GM12878 (cell line): ENCODE results near the gene DCDC2. TPM values are rescaled to one million over a fixed set of nuclear protein-coding genes. Genes with fewer than 3 reads are reported as not detected.

Source experiments
- ATAC-seq: fragments of 200-7000 bp; cut with Tn5 transposase; 3 replicates; pipeline ENCODE4 v1.9.1; 2020; ENCODE audit warnings: mild to moderate bottlenecking, moderate library complexity
- BruUV-seq: library from RNA; stranded (reverse); fragments of 400-500 nt; replicated peaks from 2 replicates; lab custom pipeline; 2021; lab: Mats Ljungman, UMichigan
- CTCF ChIA-PET: fragments of 300-600 bp; sonication (Branson Sonifier 250); formaldehyde crosslinking; extraction: SDS; loops from one replicate; lab custom pipeline; 2021; ENCODE audit warnings: inconsistent platforms; lab: Yijun Ruan, JAX
- POLR2A ChIA-PET: fragments of 350-600 bp; formaldehyde crosslinking; extraction: SDS; loops from one replicate; lab custom pipeline; 2021; ENCODE audit warnings: inconsistent platforms; lab: Charles Lee
- RAD21 ChIA-PET: fragments of 300-600 bp; sonication (Branson Sonifier 250); formaldehyde crosslinking; loops from one replicate; lab custom pipeline; 2023; ENCODE audit warnings: antibody characterized with exemption; ENCODE audit not compliant: unreplicated experiment; lab: Charles Lee
- SMC1A ChIA-PET: fragments of 300-600 bp; sonication (Branson Sonifier 250); formaldehyde crosslinking; loops from one replicate; lab custom pipeline; 2023; ENCODE audit not compliant: unreplicated experiment, uncharacterized antibody; lab: Charles Lee
- DNase-seq: peaks from one replicate; pipeline ENCODE4 v3.0.0-alpha.2; 2011; ENCODE audit warnings: low read depth, low spot score
- FAIRE-seq: peaks from 3 replicates; lab custom pipeline; 2011; peaks lifted over from hg19 to GRCh38; lab: Jason Lieb, UNC
- H2AFZ ChIP-seq: 2 replicates; pipeline ENCODE4 v1.6.0; 2011; ENCODE audit warnings: low read depth, low read length, control low read depth; ENCODE audit not compliant: control insufficient read depth
- H3K27ac ChIP-seq: 2 replicates; pipeline ENCODE4 v1.5.1; 2011; ENCODE audit warnings: control low read depth; ENCODE audit not compliant: control insufficient read depth, insufficient read depth
- H3K27me3 ChIP-seq, 2 experiments: replicated peaks in 1 of 2; 2 replicates each; pipeline versions ENCODE4 v1.6.0 to v1.6.1; 2011; ENCODE audit warnings: low read length in 1 of 2; ENCODE audit not compliant: control insufficient read depth in 2 of 2, insufficient read depth in 2 of 2
- H3K36me3 ChIP-seq, 2 experiments: 2 replicates each; pipeline ENCODE4 v1.5.1; 2011; ENCODE audit warnings: low read length in 1 of 2; ENCODE audit not compliant: control insufficient read depth in 2 of 2, insufficient read depth in 2 of 2
- H3K4me1 ChIP-seq: 2 replicates; pipeline ENCODE4 v1.6.1; 2011; ENCODE audit warnings: mild to moderate bottlenecking, low read length, moderate library complexity, mixed read lengths; ENCODE audit not compliant: control insufficient read depth, insufficient read depth
- H3K4me2 ChIP-seq: 2 replicates; pipeline ENCODE4 v1.6.0; 2011; ENCODE audit warnings: control low read depth; ENCODE audit not compliant: control insufficient read depth, insufficient read depth
- H3K4me3 ChIP-seq: fragments of 200-600 bp; sonication (generic); 2 replicates; pipeline ENCODE4 v1.5.1; 2016
- H3K79me2 ChIP-seq: 2 replicates; pipeline ENCODE4 v1.6.0; 2011; ENCODE audit warnings: low read length; ENCODE audit not compliant: control insufficient read depth, insufficient read depth
- H3K9ac ChIP-seq: 2 replicates; pipeline ENCODE4 v1.8.0; 2011; ENCODE audit warnings: low read length, control low read depth, mixed read lengths; ENCODE audit not compliant: control insufficient read depth, insufficient read depth
- H3K9me3 ChIP-seq: replicated peaks from 3 replicates; pipeline ENCODE4 v1.5.1; 2011; ENCODE audit warnings: mild to moderate bottlenecking, low read length; ENCODE audit not compliant: control insufficient read depth, insufficient read depth
- H4K20me1 ChIP-seq: 2 replicates; pipeline ENCODE4 v1.6.0; 2011; ENCODE audit not compliant: control insufficient read depth, insufficient read depth
- ASH2L ChIP-seq: fragments of 300-600, 200-600 bp; sonication (generic); IDR thresholded peaks from 2 replicates; pipeline ENCODE4 v1.6.1; 2017; ENCODE audit warnings: low read depth, mild to moderate bottlenecking, borderline replicate concordance
- CHD2 ChIP-seq: IDR thresholded peaks from 2 replicates; pipeline ENCODE4 v1.6.1; 2011; ENCODE audit warnings: low read depth, low read length, improper control_type of control experiment, borderline replicate concordance
- CREM ChIP-seq: IDR thresholded peaks from 2 replicates; pipeline ENCODE4 v1.6.1; 2014; ENCODE audit warnings: antibody characterized with exemption, low read depth
- CUX1 ChIP-seq: IDR thresholded peaks from 2 replicates; pipeline ENCODE4 v1.6.1; 2012; ENCODE audit warnings: improper control_type of control experiment, low read depth, low read length; ENCODE audit not compliant: insufficient replicate concordance
- FOXK2 ChIP-seq: fragments of 450-650 bp; IDR thresholded peaks from 2 replicates; pipeline ENCODE4 v1.6.1; 2017; ENCODE audit warnings: mild to moderate bottlenecking, moderate library complexity
- GATAD2B ChIP-seq: fragments of 450-650 bp; conservative IDR thresholded peaks from 2 replicates; pipeline ENCODE4 v1.6.1; 2017; ENCODE audit warnings: low read depth, mild to moderate bottlenecking, moderate library complexity
- HSF1 ChIP-seq: fragments of 150-350 bp; IDR thresholded peaks from 2 replicates; pipeline ENCODE4 v1.6.1; 2014; ENCODE audit warnings: mild to moderate bottlenecking, low read depth, low read length
- KDM1A ChIP-seq: fragments of 200-600 bp; sonication (generic); IDR thresholded peaks from 2 replicates; pipeline ENCODE4 v1.6.1; 2016; ENCODE audit warnings: borderline replicate concordance
- MTA2 ChIP-seq: fragments of 450-650 bp; IDR thresholded peaks from 2 replicates; pipeline ENCODE4 v1.6.1; 2016; ENCODE audit warnings: low read depth, mild to moderate bottlenecking, moderate library complexity
- SMAD1 ChIP-seq: fragments of 450-650 bp; IDR thresholded peaks from 2 replicates; pipeline ENCODE4 v1.6.1; 2018; ENCODE audit warnings: mild to moderate bottlenecking, low read depth; ENCODE audit not compliant: partially characterized antibody
- SP1 ChIP-seq: IDR thresholded peaks from one replicate; pipeline ENCODE4 v1.6.1; 2011; ENCODE audit warnings: low read depth, low read length
- USF2 ChIP-seq: IDR thresholded peaks from 2 replicates; pipeline ENCODE4 v1.6.1; 2011; ENCODE audit warnings: low read depth, low read length, improper control_type of control experiment, borderline replicate concordance
- ZNF24 ChIP-seq: fragments of 450-650 bp; IDR thresholded peaks from 2 replicates; pipeline ENCODE4 v1.6.1; 2017; ENCODE audit warnings: antibody characterized with exemption, mild to moderate bottlenecking
- ZNF592 ChIP-seq: fragments of 450-650 bp; IDR thresholded peaks from 2 replicates; pipeline ENCODE4 v1.6.1; 2017; ENCODE audit warnings: mild to moderate bottlenecking, moderate library complexity
- WGBS: methylation state at CpG from one replicate; pipeline ENCODE4 v1.1.6; 2016; ENCODE audit warnings: low lambda C conversion rate; ENCODE audit not compliant: insufficient replicate concordance, insufficient coverage; ENCODE audit errors: missing lambda C conversion rate; 5-methylcytosine and 5-hydroxymethylcytosine counted together
- in situ Hi-C: fragments of 300-500 bp; cut with MboI; formaldehyde crosslinking; loops from 9 replicates; pipeline ENCODE4 v1.14.3; 2018; ENCODE audit warnings: mixed read lengths
- intact Hi-C: fragments of 100-400 bp; cut with micrococcal nuclease; formaldehyde crosslinking; loops from one replicate; pipeline ENCODE4 v1.14.2; 2022; ENCODE audit not compliant: unreplicated experiment
- polyA plus RNA-seq, 11 experiments: library from polyadenylated mRNA; depleted of rRNA in 4 of 11; unstranded in 6 of 11; stranded (reverse) in 5 of 11; fragments of >200 nt; fragmentation: Nextera tagmentation in 4 of 11; fragmentation: Illumina TruSeq in 1 of 11; extraction: Ambion mirVana in 4 of 11; extraction: Trizol in 1 of 11; gene quantifications; 1 replicate in 1 of 11; 2 replicates in 10 of 11; pipeline versions ENCODE4 v1.2.1 to v1.2.3, GENCODE V29; 2011 to 2016; ENCODE audit warnings: inconsistent platforms in 2 of 11, missing spikeins in 2 of 11, low read depth in 1 of 11
- total RNA-seq, 4 experiments: library from RNA; depleted of rRNA in 3 of 4; stranded (reverse); fragments of >200 nt in 3 of 4; fragmentation: Illumina TruSeq in 1 of 4; extraction: Trizol in 1 of 4; gene quantifications; 2 replicates each; pipeline versions ENCODE4 v1.2.1 to v1.2.3, GENCODE V29; 2013 to 2021

The DCDC2 gene
- total and polyA plus RNA-seq, 10 of the 15 experiments (the other 5 are each of a cell fraction or from before 2014, with no cell fraction given): under 0.01 to 0.03 TPM; not detected in 8

- WGBS: 10% methylated on average over 3 of the region's 3 CpGs
- H3K79me2 ChIP-seq: no peaks in the 10 kb centered on the region
- TF ChIP-seq CREM (no peak), ZNF592 (no peak), SP1 (no peak), ASH2L (no peak), FOXK2 (no peak), CUX1 (no peak), GATAD2B (no peak), SMAD1 (no peak), ZNF24 (no peak), HSF1 (no peak), MTA2 (no peak), CHD2 (no peak), KDM1A (no peak), USF2 (no peak)
These were observed 208.0 kb downstream of the DCDC2 start for GRCh38 chr6:24149836-24150235.

More at GRCh38 chr6:24149836-24150235, 208.0 kb downstream of the DCDC2 start:
- no peak overlapping the region for H3K27ac ChIP-seq
- H3K9ac ChIP-seq: no peak overlapping the region
- ChIA-PET SMC1A (no interaction called here), RAD21 (no interaction called here), CTCF (no interaction called here), POLR2A (no interaction called here)
- peak; percentile 7 for FAIRE-seq
- no peak overlapping the region for H3K4me3 ChIP-seq
- no peaks in the 10 kb centered on the region for H3K36me3 ChIP-seq
- DNase-seq: no peak
- no peak overlapping the region for H2AFZ ChIP-seq
- ATAC-seq: no peak
- H3K4me1 ChIP-seq: no peaks in the 10 kb centered on the region
- no TSS peak for BruUV-seq
- H3K27me3 ChIP-seq: no peaks in the 10 kb centered on the region
- H4K20me1 ChIP-seq: no peaks in the 10 kb centered on the region
- in situ Hi-C loops (no loop called here), intact Hi-C loops (no loop called here)
- H3K4me2 ChIP-seq: no peak overlapping the region
- H3K9me3 ChIP-seq: no peaks in the 10 kb centered on the region
